Right lung (tissue), 10 donors: ENCODE data around the gene TUBA3E. TPM values are rescaled to one million over a fixed set of nuclear protein-coding genes. Genes with fewer than 3 reads are reported as not detected.
"Not testable (repeated sequence)": the region's sequence is repeated elsewhere in the genome, so short reads cannot be mapped to it uniquely, and the experiment has no call there.

Experiments used
- DNase-seq, 2 donors: peaks; one replicate each; pipeline ENCODE4 v3.0.0-alpha.2; 2013
- long read RNA-seq, 8 donors: transcript quantifications; one replicate each; lab custom pipeline, GENCODE V29; 2026
- polyA plus RNA-seq, 5 donors: library from polyadenylated mRNA; unstranded; fragments of 120-200 nt; gene quantifications; one replicate each; pipeline versions ENCODE4 v1.2.1 to v1.2.3, GENCODE V29; 2013; ENCODE audit warnings: inconsistent platforms in 1 of 5, low replicate concordance in 1 of 5; ENCODE audit not compliant: insufficient read length in 5 of 5, insufficient read depth in 1 of 5

TUBA3E gene
- under 1 TPM in 4 of 5 donors, not detected in 1; 0.09 to 0.31 (median 0.15) TPM for polyA plus RNA-seq
- long read RNA-seq, donor 1 = 0 reads
- long read RNA-seq, donor 2 = 0 reads
- long read RNA-seq, donor 3 = 0 reads
- long read RNA-seq, donor 4 = 0 reads
- long read RNA-seq, donor 5 = 0 reads
- long read RNA-seq, donor 6 = 0 reads
- long read RNA-seq, donor 7 = 0 reads
- long read RNA-seq, donor 8 = 0 reads

- no peak for DNase-seq
Measured at GRCh38 chr2:130198343-130198742, at the start of gene TUBA3E. TUBA3E (minus strand) TSS chr2:130198439; CDS start chr2:130198360, 79 bp downstream.

- no peak for DNase-seq
Measured at GRCh38 chr2:130246430-130246829, 48.2 kb upstream of the TUBA3E start.

GRCh38 chr2:130245976-130246375 is 47.7 kb upstream of the TUBA3E start:
- DNase-seq = no peak

- DNase-seq = no peak
Measured at GRCh38 chr2:130243359-130243758, 45.1 kb upstream of the TUBA3E start.

GRCh38 chr2:130241041-130241707 is 42.9 kb upstream of the TUBA3E start:
- DNase-seq = no peak

- not testable (repeated sequence) for DNase-seq
Measured at GRCh38 chr2:130239581-130239980, 41.3 kb upstream of the TUBA3E start.

GRCh38 chr2:130233066-130233465 is 34.8 kb upstream of the TUBA3E start:
- DNase-seq = not testable (repeated sequence)

GRCh38 chr2:130231656-130232055 is 33.4 kb upstream of the TUBA3E start:
- no peak for DNase-seq

- not testable (repeated sequence) for DNase-seq
Measured at GRCh38 chr2:130230907-130231306, 32.7 kb upstream of the TUBA3E start.

- DNase-seq = not testable (repeated sequence)
Measured at GRCh38 chr2:130230376-130230775, 32.1 kb upstream of the TUBA3E start.

- not testable (repeated sequence) for DNase-seq
Measured at GRCh38 chr2:130229161-130229510, 30.9 kb upstream of the TUBA3E start.

GRCh38 chr2:130228467-130229160 is 30.4 kb upstream of the TUBA3E start:
- DNase-seq = not testable (repeated sequence)

- not testable (repeated sequence) for DNase-seq
Measured at GRCh38 chr2:130228005-130228404, 29.8 kb upstream of the TUBA3E start.

- DNase-seq = not testable (repeated sequence)
Measured at GRCh38 chr2:130222523-130222922, 24.3 kb upstream of the TUBA3E start.

- not testable (repeated sequence) for DNase-seq
Measured at GRCh38 chr2:130220505-130220904, 22.3 kb upstream of the TUBA3E start.

GRCh38 chr2:130219147-130219546 is 20.9 kb upstream of the TUBA3E start:
- DNase-seq = not testable (repeated sequence)

- DNase-seq = not testable (repeated sequence)
Measured at GRCh38 chr2:130207051-130207450, 8.8 kb upstream of the TUBA3E start.

- DNase-seq = not testable (repeated sequence)
Measured at GRCh38 chr2:130203150-130203549, 4.9 kb upstream of the TUBA3E start.

- DNase-seq = not testable (repeated sequence)
Measured at GRCh38 chr2:130202518-130202917, 4.3 kb upstream of the TUBA3E start.

GRCh38 chr2:130196052-130196451 is 2.2 kb downstream of the TUBA3E start:
- DNase-seq = not testable (repeated sequence)

- DNase-seq = not testable (repeated sequence)
Measured at GRCh38 chr2:130195089-130195635, 3.1 kb downstream of the TUBA3E start.

- DNase-seq = not testable (repeated sequence)
Measured at GRCh38 chr2:130193824-130194223, 4.4 kb downstream of the TUBA3E start.
